H1 (cell line): ENCODE results near the gene PCDH18.

Experiments
- ATF2 ChIP-seq: IDR thresholded peaks from 2 replicates; pipeline ENCODE4 v1.6.1; 2012; ENCODE audit warnings: low read length, inconsistent platforms
- CTCF ChIP-seq, 3 experiments: IDR thresholded peaks; 1 replicate in 2 of 3; 2 replicates in 1 of 3; pipeline versions ENCODE4 v1.5.1 to v1.6.1; 2011; ENCODE audit warnings: low read length in 3 of 3, mild to moderate bottlenecking in 3 of 3, inconsistent platforms in 2 of 3, low read depth in 1 of 3, moderate library complexity in 1 of 3; ENCODE audit not compliant: insufficient read depth in 1 of 3; ENCODE audit errors: control extremely low read depth in 1 of 3
- EGR1 ChIP-seq: IDR thresholded peaks from 2 replicates; pipeline ENCODE4 v1.6.1; 2011; ENCODE audit warnings: low read depth, low read length, borderline replicate concordance
- EZH2 ChIP-seq: fragments of 200-600 bp; sonication (generic); IDR thresholded peaks from 2 replicates; pipeline ENCODE4 v1.7.1; 2012; ENCODE audit warnings: low read depth, mild to moderate bottlenecking, moderate library complexity, low read length, inconsistent platforms; ENCODE audit not compliant: severe bottlenecking
- KDM1A ChIP-seq: fragments of 200-600, 300-600 bp; sonication (generic); IDR thresholded peaks from 2 replicates; pipeline ENCODE4 v1.7.1; 2016; ENCODE audit warnings: mild to moderate bottlenecking, low read length, borderline replicate concordance
- MAX ChIP-seq: IDR thresholded peaks from 2 replicates; pipeline ENCODE4 v1.6.1; 2012; ENCODE audit warnings: inconsistent platforms
- POLR2A ChIP-seq, 2 experiments: IDR thresholded peaks; 1 replicate in 1 of 2; 2 replicates in 1 of 2; pipeline ENCODE4 v1.6.1; 2011; ENCODE audit warnings: low read depth in 2 of 2, low read length in 2 of 2, mild to moderate bottlenecking in 2 of 2; ENCODE audit errors: control extremely low read depth in 1 of 2
- RFX5 ChIP-seq: IDR thresholded peaks from 2 replicates; pipeline ENCODE4 v1.6.1; 2011; ENCODE audit warnings: low read depth, low read length, improper control_type of control experiment, borderline replicate concordance
- SP2 ChIP-seq: IDR thresholded peaks from 2 replicates; pipeline ENCODE4 v1.6.1; 2012; ENCODE audit warnings: mild to moderate bottlenecking, low read length, inconsistent platforms
- SRF ChIP-seq: IDR thresholded peaks from 2 replicates; pipeline ENCODE4 v1.6.1; 2011; ENCODE audit warnings: mild to moderate bottlenecking, low read depth, low read length, moderate library complexity
- USF2 ChIP-seq: IDR thresholded peaks from 2 replicates; pipeline ENCODE4 v1.6.1; 2011; ENCODE audit warnings: low read length, improper control_type of control experiment

- no peak for TF ChIP-seq SRF
- TF ChIP-seq CTCF (IDR thresholded peaks at IDR 0.05; ENCODE audit: control extremely low read depth in 1 of 3, insufficient read depth in 1 of 3, low read depth in 1 of 3, low read length in 3 of 3) = no peak
- no peak for TF ChIP-seq SP2
- TF ChIP-seq EGR1 = no peak
- TF ChIP-seq POLR2A (IDR thresholded peaks at IDR 0.05; ENCODE audit: control extremely low read depth in 1 of 2, low read depth in 2 of 2, low read length in 2 of 2) = no peak
- no peak for TF ChIP-seq KDM1A
- no peak for TF ChIP-seq USF2
- no peak for TF ChIP-seq EZH2
- TF ChIP-seq RFX5 = no peak
- no peak for TF ChIP-seq MAX
- TF ChIP-seq ATF2 = no peak
Observed at GRCh38 chr4:137541876-137542646, 9.8 kb upstream of the PCDH18 start.
